Upper lobe of left lung (tissue), 4 donors: ENCODE results near the gene PRRC2B.
A peak's percentile ranks its signal among the peaks of the same experiment; 100 is the strongest.

ENCODE experiments used
- CTCF ChIP-seq, 6 experiments: fragments of 450-650 bp in 4 of 6; fragments of 200-600 bp in 2 of 6; sonication (generic) in 2 of 6; IDR thresholded peaks; one replicate each; pipeline ENCODE4 v1.5.1; 2016 to 2019; ENCODE audit warnings: antibody characterized with exemption in 6 of 6
- EP300 ChIP-seq, 4 donors: sonication (generic); formaldehyde crosslinking; IDR thresholded peaks; one replicate each; pipeline ENCODE4 v1.5.1; 2017; ENCODE audit warnings: antibody characterized with exemption in 4 of 4, control low read depth in 2 of 4
- POLR2A ChIP-seq, 4 donors: fragments of 450-650 bp; IDR thresholded peaks; one replicate each; pipeline ENCODE4 v1.5.1; 2016 to 2017; ENCODE audit warnings: antibody characterized with exemption in 4 of 4, mild to moderate bottlenecking in 2 of 4
- POLR2AphosphoS5 ChIP-seq, 2 donors: sonication (generic); formaldehyde crosslinking; IDR thresholded peaks; one replicate each; pipeline ENCODE4 v1.5.1; 2017; ENCODE audit warnings: antibody characterized with exemption in 2 of 2

DNA sequence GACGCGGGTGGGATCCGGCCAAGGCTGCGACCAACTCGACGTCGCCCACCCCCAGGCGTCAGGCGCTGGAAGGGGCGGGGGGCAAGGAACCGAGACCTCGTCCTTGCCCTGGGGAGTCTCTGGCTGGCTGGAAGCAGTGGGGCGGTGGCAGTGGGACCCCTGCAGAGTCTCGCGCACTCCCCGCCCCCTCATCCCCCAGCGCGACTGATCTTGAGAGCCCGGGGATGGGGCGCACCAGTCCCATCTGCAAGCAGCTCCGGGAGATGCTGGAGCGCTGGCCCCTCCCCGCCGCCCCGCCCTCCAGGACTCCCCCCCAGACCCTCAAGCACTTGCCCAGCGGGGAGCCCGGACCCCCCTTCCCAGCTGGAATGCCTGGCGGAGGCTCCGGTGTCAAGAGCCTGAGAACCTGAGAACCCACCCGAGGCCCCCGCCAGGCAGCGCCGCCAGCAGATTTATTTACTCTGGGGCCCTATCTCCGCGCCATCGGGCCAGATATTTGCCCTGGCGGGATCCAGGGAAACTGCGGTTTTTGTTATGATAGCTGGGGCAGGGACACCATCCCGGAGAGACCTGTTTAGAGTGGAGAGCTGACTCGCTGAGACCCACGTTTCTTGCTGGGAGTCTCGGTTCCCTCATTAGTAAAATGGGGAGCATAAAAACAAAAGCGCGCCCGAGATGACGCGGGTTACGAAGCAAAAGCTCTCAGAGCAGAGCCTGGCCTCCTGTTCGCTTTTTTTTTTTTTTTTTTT is 152.6 kb downstream of the PRRC2B start:
- TF ChIP-seq CTCF (IDR thresholded peaks at IDR 0.05) = peak in 1 of 6 experiments; percentile 21
- TF ChIP-seq POLR2AphosphoS5 (IDR thresholded peaks at IDR 0.05) = no peak
- no peak for TF ChIP-seq POLR2A (IDR thresholded peaks at IDR 0.05)
- TF ChIP-seq EP300 (IDR thresholded peaks at IDR 0.05) = no peak
